Measurements from ENCODE around the gene NOLC1. TPM values are rescaled to one million over a fixed set of nuclear protein-coding genes. Genes with fewer than 3 reads are reported as not detected.
A peak's percentile ranks its signal among the peaks of the same experiment; 100 is the strongest.

The NOLC1 gene
- total RNA-seq, 1 donor: 30.7 TPM

- no peak overlapping the region for H3K4me3 ChIP-seq (ENCODE audit: low read depth, low read length)
- TF ChIP-seq, protein P1, sequence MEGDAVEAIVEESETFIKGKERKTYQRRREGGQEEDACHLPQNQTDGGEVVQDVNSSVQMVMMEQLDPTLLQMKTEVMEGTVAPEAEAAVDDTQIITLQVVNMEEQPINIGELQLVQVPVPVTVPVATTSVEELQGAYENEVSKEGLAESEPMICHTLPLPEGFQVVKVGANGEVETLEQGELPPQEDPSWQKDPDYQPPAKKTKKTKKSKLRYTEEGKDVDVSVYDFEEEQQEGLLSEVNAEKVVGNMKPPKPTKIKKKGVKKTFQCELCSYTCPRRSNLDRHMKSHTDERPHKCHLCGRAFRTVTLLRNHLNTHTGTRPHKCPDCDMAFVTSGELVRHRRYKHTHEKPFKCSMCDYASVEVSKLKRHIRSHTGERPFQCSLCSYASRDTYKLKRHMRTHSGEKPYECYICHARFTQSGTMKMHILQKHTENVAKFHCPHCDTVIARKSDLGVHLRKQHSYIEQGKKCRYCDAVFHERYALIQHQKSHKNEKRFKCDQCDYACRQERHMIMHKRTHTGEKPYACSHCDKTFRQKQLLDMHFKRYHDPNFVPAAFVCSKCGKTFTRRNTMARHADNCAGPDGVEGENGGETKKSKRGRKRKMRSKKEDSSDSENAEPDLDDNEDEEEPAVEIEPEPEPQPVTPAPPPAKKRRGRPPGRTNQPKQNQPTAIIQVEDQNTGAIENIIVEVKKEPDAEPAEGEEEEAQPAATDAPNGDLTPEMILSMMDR (IDR thresholded peaks at IDR 0.05; ENCODE audit: insufficient read depth, low read depth, low read length): no peak
- DNase-seq (ENCODE audit: low read depth): no peak
Observed at GRCh38 chr10:102147561-102147960, 4.6 kb upstream of the NOLC1 start.

DNA sequence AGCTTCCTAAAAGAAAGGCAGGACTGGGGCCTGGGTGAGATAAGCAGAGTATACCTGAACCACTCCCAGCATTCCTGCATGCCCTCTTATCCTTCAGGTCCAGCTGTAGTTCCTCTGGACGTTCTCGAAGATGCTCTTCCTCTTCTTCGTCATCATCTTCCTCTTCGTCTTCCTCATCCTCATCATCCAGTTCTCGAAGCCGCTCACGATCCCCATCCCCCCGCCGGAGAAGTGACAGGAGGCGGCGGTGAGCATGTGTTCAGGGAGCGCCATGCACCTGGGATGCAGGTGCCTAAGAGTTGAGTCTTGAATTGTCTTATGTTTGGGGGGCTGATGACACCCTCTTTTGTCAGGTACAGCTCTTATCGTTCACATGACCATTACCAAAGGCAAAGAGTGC is 3.9 kb upstream of the NOLC1 start:
- DNase-seq (ENCODE audit: low read depth): no peak
- TF ChIP-seq, protein P1 (IDR thresholded peaks at IDR 0.05; ENCODE audit: insufficient read depth, low read depth, low read length): no peak
- no peak overlapping the region for H3K4me3 ChIP-seq (ENCODE audit: low read depth, low read length)

GRCh38 chr10:102150970-102151773 is 1.0 kb upstream of the NOLC1 start:
- DNase-seq (ENCODE audit: low read depth): peak; percentile 39
- TF ChIP-seq, protein P1 (IDR thresholded peaks at IDR 0.05; ENCODE audit: insufficient read depth, low read depth, low read length): no peak

GRCh38 chr10:102152545-102152890 is 329 bp downstream of the NOLC1 start:
- TF ChIP-seq, protein P1 (IDR thresholded peaks at IDR 0.05; ENCODE audit: insufficient read depth, low read depth, low read length): no peak
- peak; percentile 47 for DNase-seq (ENCODE audit: low read depth)
- peak overlapping the region; percentile 97 for H3K4me3 ChIP-seq (ENCODE audit: low read depth, low read length)

More at GRCh38 chr10:102150970-102151773, 1.0 kb upstream of the NOLC1 start:
- H3K4me3 ChIP-seq (ENCODE audit: low read depth, low read length): peak overlapping the region; percentile 97

DNA sequence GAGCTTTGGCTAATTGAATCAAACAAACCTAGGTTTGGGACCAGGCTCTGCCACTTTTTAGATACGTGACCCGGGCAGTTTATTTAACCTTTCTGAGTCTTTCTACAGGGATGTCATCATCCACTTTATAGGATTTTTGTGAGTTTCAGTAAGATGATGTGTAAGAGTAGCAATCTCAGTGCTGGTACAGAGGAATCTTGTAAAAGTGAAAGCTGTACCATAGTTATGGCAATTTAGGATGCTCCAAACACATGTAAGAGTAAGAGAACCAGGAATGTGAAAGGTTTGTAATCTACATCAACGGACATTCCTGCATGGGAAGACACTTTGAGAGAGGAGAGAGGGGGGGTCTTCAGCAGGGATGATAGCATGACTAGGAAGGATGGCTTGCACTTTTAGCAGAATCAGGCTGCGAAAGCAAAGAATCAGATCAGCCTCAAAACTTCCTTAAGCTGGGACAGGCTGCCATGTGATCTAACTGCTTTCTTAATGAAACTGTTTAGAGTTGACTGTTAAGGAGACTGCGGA is 968 bp downstream of the NOLC1 start:
- DNase-seq (ENCODE audit: low read depth): peak; percentile 38
- peak overlapping the region; percentile 97 for H3K4me3 ChIP-seq (ENCODE audit: low read depth, low read length)
- TF ChIP-seq, protein P1 (IDR thresholded peaks at IDR 0.05; ENCODE audit: insufficient read depth, low read depth, low read length): no peak

- no peak for DNase-seq (ENCODE audit: low read depth)
- TF ChIP-seq, protein P1 (IDR thresholded peaks at IDR 0.05; ENCODE audit: insufficient read depth, low read depth, low read length): no peak
Observed at GRCh38 chr10:102154466-102155116, 2.4 kb downstream of the NOLC1 start.

More at GRCh38 chr10:102154466-102155116, 2.4 kb downstream of the NOLC1 start:
- no peak overlapping the region for H3K4me3 ChIP-seq (ENCODE audit: low read depth, low read length)

Data from fibroblast of villous mesenchyme (primary cell).